Measurements from ENCODE around the gene MESD.

DNA sequence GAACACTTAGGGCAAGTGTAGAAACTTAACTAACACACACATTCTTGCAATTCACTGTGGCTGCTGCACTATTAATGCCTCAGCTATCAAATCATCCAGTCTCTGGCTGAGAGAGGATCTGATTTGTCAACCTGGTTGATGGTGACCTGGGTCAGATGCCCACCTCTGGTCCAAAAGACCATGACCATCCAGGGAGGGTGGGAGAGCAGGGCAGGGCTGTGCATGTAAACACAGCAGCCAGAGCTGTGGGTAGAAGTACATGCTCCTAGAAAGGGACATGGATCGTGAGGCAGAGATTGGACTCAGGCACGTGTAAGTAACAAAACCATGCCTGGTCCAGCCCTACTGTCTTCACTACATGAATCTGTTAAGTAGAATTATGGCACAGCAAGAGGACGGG lies 17.3 kb downstream of the MESD start:
- TF ChIP-seq, protein P1, sequence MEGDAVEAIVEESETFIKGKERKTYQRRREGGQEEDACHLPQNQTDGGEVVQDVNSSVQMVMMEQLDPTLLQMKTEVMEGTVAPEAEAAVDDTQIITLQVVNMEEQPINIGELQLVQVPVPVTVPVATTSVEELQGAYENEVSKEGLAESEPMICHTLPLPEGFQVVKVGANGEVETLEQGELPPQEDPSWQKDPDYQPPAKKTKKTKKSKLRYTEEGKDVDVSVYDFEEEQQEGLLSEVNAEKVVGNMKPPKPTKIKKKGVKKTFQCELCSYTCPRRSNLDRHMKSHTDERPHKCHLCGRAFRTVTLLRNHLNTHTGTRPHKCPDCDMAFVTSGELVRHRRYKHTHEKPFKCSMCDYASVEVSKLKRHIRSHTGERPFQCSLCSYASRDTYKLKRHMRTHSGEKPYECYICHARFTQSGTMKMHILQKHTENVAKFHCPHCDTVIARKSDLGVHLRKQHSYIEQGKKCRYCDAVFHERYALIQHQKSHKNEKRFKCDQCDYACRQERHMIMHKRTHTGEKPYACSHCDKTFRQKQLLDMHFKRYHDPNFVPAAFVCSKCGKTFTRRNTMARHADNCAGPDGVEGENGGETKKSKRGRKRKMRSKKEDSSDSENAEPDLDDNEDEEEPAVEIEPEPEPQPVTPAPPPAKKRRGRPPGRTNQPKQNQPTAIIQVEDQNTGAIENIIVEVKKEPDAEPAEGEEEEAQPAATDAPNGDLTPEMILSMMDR (conservative IDR thresholded peaks at IDR 0.05 in 1 of 2, IDR thresholded peaks at IDR 0.05 in 1 of 2; ENCODE audit: extremely low read depth in 1 of 2, insufficient read depth in 1 of 2, low read depth in 1 of 2, low read length in 2 of 2) = no peak
- TF ChIP-seq EZH2 (IDR thresholded peaks at IDR 0.05; ENCODE audit: borderline replicate concordance, low read length) = no peak
